ENCODE measurements around the gene AGPAT1. TPM values are rescaled to one million over a fixed set of nuclear protein-coding genes. Genes with fewer than 3 reads are reported as not detected.

AGPAT1 gene
- total RNA-seq, 1 experiment from 2014 or later, result 55.6 TPM

GRCh38 chr6:32129297-32130088, 46.4 kb downstream of the AGPAT1 start:
- no peak for TF ChIP-seq ZNF274 (IDR thresholded peaks at IDR 0.05; ENCODE audit: low read depth, low read length)
- TF ChIP-seq, protein P1, sequence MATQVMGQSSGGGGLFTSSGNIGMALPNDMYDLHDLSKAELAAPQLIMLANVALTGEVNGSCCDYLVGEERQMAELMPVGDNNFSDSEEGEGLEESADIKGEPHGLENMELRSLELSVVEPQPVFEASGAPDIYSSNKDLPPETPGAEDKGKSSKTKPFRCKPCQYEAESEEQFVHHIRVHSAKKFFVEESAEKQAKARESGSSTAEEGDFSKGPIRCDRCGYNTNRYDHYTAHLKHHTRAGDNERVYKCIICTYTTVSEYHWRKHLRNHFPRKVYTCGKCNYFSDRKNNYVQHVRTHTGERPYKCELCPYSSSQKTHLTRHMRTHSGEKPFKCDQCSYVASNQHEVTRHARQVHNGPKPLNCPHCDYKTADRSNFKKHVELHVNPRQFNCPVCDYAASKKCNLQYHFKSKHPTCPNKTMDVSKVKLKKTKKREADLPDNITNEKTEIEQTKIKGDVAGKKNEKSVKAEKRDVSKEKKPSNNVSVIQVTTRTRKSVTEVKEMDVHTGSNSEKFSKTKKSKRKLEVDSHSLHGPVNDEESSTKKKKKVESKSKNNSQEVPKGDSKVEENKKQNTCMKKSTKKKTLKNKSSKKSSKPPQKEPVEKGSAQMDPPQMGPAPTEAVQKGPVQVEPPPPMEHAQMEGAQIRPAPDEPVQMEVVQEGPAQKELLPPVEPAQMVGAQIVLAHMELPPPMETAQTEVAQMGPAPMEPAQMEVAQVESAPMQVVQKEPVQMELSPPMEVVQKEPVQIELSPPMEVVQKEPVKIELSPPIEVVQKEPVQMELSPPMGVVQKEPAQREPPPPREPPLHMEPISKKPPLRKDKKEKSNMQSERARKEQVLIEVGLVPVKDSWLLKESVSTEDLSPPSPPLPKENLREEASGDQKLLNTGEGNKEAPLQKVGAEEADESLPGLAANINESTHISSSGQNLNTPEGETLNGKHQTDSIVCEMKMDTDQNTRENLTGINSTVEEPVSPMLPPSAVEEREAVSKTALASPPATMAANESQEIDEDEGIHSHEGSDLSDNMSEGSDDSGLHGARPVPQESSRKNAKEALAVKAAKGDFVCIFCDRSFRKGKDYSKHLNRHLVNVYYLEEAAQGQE (IDR thresholded peaks at IDR 0.05; ENCODE audit: low read depth), result no peak
- TF ChIP-seq JUND (IDR thresholded peaks at IDR 0.05), result no peak
- TF ChIP-seq CEBPB (IDR thresholded peaks at IDR 0.05; ENCODE audit: low read depth), result no peak
- TF ChIP-seq SP1 (IDR thresholded peaks at IDR 0.05; ENCODE audit: low read depth), result no peak
- TF ChIP-seq POLR2A (IDR thresholded peaks at IDR 0.05; ENCODE audit: borderline replicate concordance, extremely low read depth, insufficient read depth, insufficient read length), result no peak
- no peak for TF ChIP-seq EGR1 (IDR thresholded peaks at IDR 0.05; ENCODE audit: low read depth)
- no peak for TF ChIP-seq MAX (IDR thresholded peaks at IDR 0.05)
- TF ChIP-seq, protein P2, sequence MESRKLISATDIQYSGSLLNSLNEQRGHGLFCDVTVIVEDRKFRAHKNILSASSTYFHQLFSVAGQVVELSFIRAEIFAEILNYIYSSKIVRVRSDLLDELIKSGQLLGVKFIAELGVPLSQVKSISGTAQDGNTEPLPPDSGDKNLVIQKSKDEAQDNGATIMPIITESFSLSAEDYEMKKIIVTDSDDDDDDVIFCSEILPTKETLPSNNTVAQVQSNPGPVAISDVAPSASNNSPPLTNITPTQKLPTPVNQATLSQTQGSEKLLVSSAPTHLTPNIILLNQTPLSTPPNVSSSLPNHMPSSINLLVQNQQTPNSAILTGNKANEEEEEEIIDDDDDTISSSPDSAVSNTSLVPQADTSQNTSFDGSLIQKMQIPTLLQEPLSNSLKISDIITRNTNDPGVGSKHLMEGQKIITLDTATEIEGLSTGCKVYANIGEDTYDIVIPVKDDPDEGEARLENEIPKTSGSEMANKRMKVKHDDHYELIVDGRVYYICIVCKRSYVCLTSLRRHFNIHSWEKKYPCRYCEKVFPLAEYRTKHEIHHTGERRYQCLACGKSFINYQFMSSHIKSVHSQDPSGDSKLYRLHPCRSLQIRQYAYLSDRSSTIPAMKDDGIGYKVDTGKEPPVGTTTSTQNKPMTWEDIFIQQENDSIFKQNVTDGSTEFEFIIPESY (IDR thresholded peaks at IDR 0.05; ENCODE audit: extremely low read depth, insufficient replicate concordance, low read length), result no peak
- TF ChIP-seq EZH2 (IDR thresholded peaks at IDR 0.05), result no peak
- no peak for TF ChIP-seq TCF7L2 (IDR thresholded peaks at IDR 0.05; ENCODE audit: borderline replicate concordance, extremely low read depth, insufficient read depth, insufficient read length)
- TF ChIP-seq ZFX (IDR thresholded peaks at IDR 0.05), result no peak
- TF ChIP-seq POLR2AphosphoS5 (IDR thresholded peaks at IDR 0.05; ENCODE audit: low read depth, low read length), result no peak
- TF ChIP-seq SIN3A (IDR thresholded peaks at IDR 0.05; ENCODE audit: low read depth), result no peak
- TF ChIP-seq ELF1 (IDR thresholded peaks at IDR 0.05; ENCODE audit: borderline replicate concordance, low read depth), result no peak
- TF ChIP-seq SRF (IDR thresholded peaks at IDR 0.05; ENCODE audit: low read depth), result no peak
- TF ChIP-seq, protein P3, sequence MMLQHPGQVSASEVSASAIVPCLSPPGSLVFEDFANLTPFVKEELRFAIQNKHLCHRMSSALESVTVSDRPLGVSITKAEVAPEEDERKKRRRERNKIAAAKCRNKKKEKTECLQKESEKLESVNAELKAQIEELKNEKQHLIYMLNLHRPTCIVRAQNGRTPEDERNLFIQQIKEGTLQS (IDR thresholded peaks at IDR 0.05), result no peak
- no peak for TF ChIP-seq CBX3 (IDR thresholded peaks at IDR 0.05; ENCODE audit: low read depth)
- no peak for TF ChIP-seq EZH2phosphoT487 (IDR thresholded peaks at IDR 0.05; ENCODE audit: borderline replicate concordance)
- Histone ChIP-seq H2AFZ (ENCODE audit: low read depth, low read length, poor library complexity, severe bottlenecking) (no peak overlapping the region), H4K20me1 (ENCODE audit: insufficient read depth) (no peaks in the 10 kb centered on the region), H3K9me3 (ENCODE audit: control insufficient read depth in 1 of 2, insufficient read depth in 1 of 2, low read depth in 1 of 2, low read length in 2 of 2) (no peaks in the 10 kb centered on the region), H3K27me3 (ENCODE audit: insufficient read depth, low read length) (no peaks in the 10 kb centered on the region), H3K9me2 (ENCODE audit: insufficient read depth) (no peaks in the 10 kb centered on the region), H3K4me1 (ENCODE audit: control insufficient read depth in 1 of 2, insufficient read depth in 2 of 2, low read length in 2 of 2) (peaks cover 24 to 31% of the 10 kb centered on the region in 2 experiments), H3K4me3 (replicated peaks in 1 of 2; ENCODE audit: low read depth in 1 of 2, low read length in 2 of 2) (peak overlapping the region; percentile 94 to 100), H3K4me2 (ENCODE audit: low read length) (peak overlapping the region; percentile 86), H3K27ac (ENCODE audit: low read depth, low read length) (peak overlapping the region; percentile 92), H3K79me2 (ENCODE audit: insufficient read depth, low read length) (peaks cover 27% of the 10 kb centered on the region), H3K36me3 (ENCODE audit: control insufficient read depth in 1 of 2, insufficient read depth in 2 of 2, low read length in 2 of 2) (no peaks in the 10 kb centered on the region; a peak in 1 of 4 replicates), H3K9ac (ENCODE audit: low read length) (peak overlapping the region; percentile 73)
- intact Hi-C loops (cut with micrococcal nuclease), result loop anchor here (1.0 kb wide), 3 partner anchors 25 to 67 kb away; partner anchors contain the start of genes PPT2 and RNF5
- BruUV-seq (replicated peaks), result TSS peak; percentile 62
- ChIA-PET RAD21 (ENCODE audit: low non-redundant PET in 1 of 2, low total read pairs in 2 of 2, uncharacterized antibody in 2 of 2, unreplicated experiment in 2 of 2) (interaction anchor here (0.6 to 1.9 kb wide), 4 partner anchors 9 to 66 kb away, joined by 3 to 6 read pairs (median 4); no protein-coding TSS in a partner anchor), POLR2A (interaction anchor here (0.5 to 1.7 kb wide), 6 partner anchors 13 to 850 kb away, joined by 3 to 5 read pairs (median 3); no protein-coding TSS in a partner anchor), CTCF (interaction anchor here (1.8 to 2.0 kb wide), 2 partner anchors 11 to 66 kb away, joined by 7 to 12 read pairs; no protein-coding TSS in a partner anchor)
- DNase-seq (ENCODE audit: low read depth, low spot score) (no peak), ATAC-seq (no peak)

Data from HCT116 (cell line).